Activated CD4-positive, alpha-beta T cell treated with anti-CD3 and anti-CD28 coated beads, Interleukin-2, amount 10 ng/mL, durations not matched to agents 24 days and 14 days (primary cell): ENCODE results near the gene DNM3. TPM values are rescaled to one million over a fixed set of nuclear protein-coding genes. Genes with fewer than 3 reads are reported as not detected.

Experiments
- DNase-seq: peaks from one replicate; pipeline ENCODE4 v3.0.0; 2022
- H3K27ac Mint-ChIP-seq: one replicate; pipeline ENCODE4 v1.8.0; 2022; ENCODE audit warnings: mild to moderate bottlenecking, mixed read lengths
- H3K27me3 Mint-ChIP-seq: one replicate; pipeline ENCODE4 v1.8.0; 2022; ENCODE audit warnings: mixed read lengths
- H3K36me3 Mint-ChIP-seq: one replicate; pipeline ENCODE4 v1.8.0; 2022; ENCODE audit warnings: low read depth, mild to moderate bottlenecking, mixed read lengths
- H3K4me1 Mint-ChIP-seq: one replicate; pipeline ENCODE4 v1.8.0; 2021; ENCODE audit warnings: mixed read lengths
- H3K4me3 Mint-ChIP-seq: one replicate; pipeline ENCODE4 v1.8.0; 2022; ENCODE audit warnings: mild to moderate bottlenecking, moderate library complexity, mixed read lengths
- H3K9me3 Mint-ChIP-seq: one replicate; pipeline ENCODE4 v1.8.0; 2021; ENCODE audit warnings: mixed read lengths
- intact Hi-C: fragments of 100-400 bp; cut with micrococcal nuclease; formaldehyde crosslinking; loops from one replicate; pipeline ENCODE4 v1.15.1; 2023
- total RNA-seq: library from RNA; stranded (reverse); gene quantifications from 2 replicates; pipeline ENCODE4 v1.2.3, GENCODE V29; 2022

Gene DNM3
- total RNA-seq, 1 donor from 2014 or later = 0.42 TPM

- no peaks in the 10 kb centered on the region for H3K36me3 Mint-ChIP-seq
These were observed 279.1 kb downstream of the DNM3 start for GRCh38 chr1:172120381-172120780.

GRCh38 chr1:172121081-172121717 is 279.9 kb downstream of the DNM3 start:
- intact Hi-C loops = no loop called here
- peaks cover 21% of the 10 kb centered on the region for H3K4me1 Mint-ChIP-seq
- no peaks in the 10 kb centered on the region for H3K36me3 Mint-ChIP-seq
- no peak overlapping the region for H3K27ac Mint-ChIP-seq
- no peaks in the 10 kb centered on the region for H3K9me3 Mint-ChIP-seq
- peak; percentile 38 for DNase-seq
- H3K27me3 Mint-ChIP-seq = no peaks in the 10 kb centered on the region
- no peak overlapping the region for H3K4me3 Mint-ChIP-seq

More at GRCh38 chr1:172120381-172120780, 279.1 kb downstream of the DNM3 start:
- Mint-ChIP-seq H3K4me3 (no peak overlapping the region), H3K4me1 (peaks cover 21% of the 10 kb centered on the region), H3K27me3 (no peaks in the 10 kb centered on the region), H3K27ac (no peak overlapping the region), H3K9me3 (no peaks in the 10 kb centered on the region)
- peak; percentile 51 for DNase-seq
- intact Hi-C loops = no loop called here

- no peak overlapping the region for H3K4me3 Mint-ChIP-seq
- intact Hi-C loops = no loop called here
- peaks cover 7% of the 10 kb centered on the region for H3K9me3 Mint-ChIP-seq
- DNase-seq = no peak
- no peaks in the 10 kb centered on the region for H3K27me3 Mint-ChIP-seq
- H3K27ac Mint-ChIP-seq = no peak overlapping the region
- no peaks in the 10 kb centered on the region for H3K36me3 Mint-ChIP-seq
- peaks cover 17% of the 10 kb centered on the region for H3K4me1 Mint-ChIP-seq
These were observed 281.1 kb downstream of the DNM3 start for GRCh38 chr1:172122381-172122780.

GRCh38 chr1:172125250-172125649 is 284.0 kb downstream of the DNM3 start:
- Mint-ChIP-seq H3K36me3 (peaks cover 2% of the 10 kb centered on the region), H3K4me1 (no peaks in the 10 kb centered on the region), H3K4me3 (no peak overlapping the region), H3K27ac (no peak overlapping the region), H3K27me3 (no peaks in the 10 kb centered on the region), H3K9me3 (peaks cover 18% of the 10 kb centered on the region)
- no peak for DNase-seq
- intact Hi-C loops = no loop called here

- H3K4me3 Mint-ChIP-seq = no peak overlapping the region
- H3K27me3 Mint-ChIP-seq = no peaks in the 10 kb centered on the region
- H3K9me3 Mint-ChIP-seq = peaks cover 18% of the 10 kb centered on the region
- H3K4me1 Mint-ChIP-seq = no peaks in the 10 kb centered on the region
- no peak for DNase-seq
- H3K27ac Mint-ChIP-seq = no peak overlapping the region
- peaks cover 2% of the 10 kb centered on the region for H3K36me3 Mint-ChIP-seq
- intact Hi-C loops = no loop called here
These were observed 284.6 kb downstream of the DNM3 start for GRCh38 chr1:172125812-172126430.

GRCh38 chr1:172132836-172133235 is 291.5 kb downstream of the DNM3 start:
- DNase-seq = peak; percentile 30
- Mint-ChIP-seq H3K36me3 (peaks cover 2% of the 10 kb centered on the region), H3K27ac (no peak overlapping the region), H3K4me3 (no peak overlapping the region), H3K27me3 (no peaks in the 10 kb centered on the region), H3K4me1 (peaks cover 16% of the 10 kb centered on the region), H3K9me3 (peaks cover 16% of the 10 kb centered on the region)
- intact Hi-C loops = no loop called here

GRCh38 chr1:172134087-172134731 is 292.9 kb downstream of the DNM3 start:
- peaks cover 15% of the 10 kb centered on the region for H3K9me3 Mint-ChIP-seq
- peak overlapping the region; percentile 65 for H3K27ac Mint-ChIP-seq
- DNase-seq = peak; percentile 55
- no peaks in the 10 kb centered on the region for H3K27me3 Mint-ChIP-seq
- no peak overlapping the region for H3K4me3 Mint-ChIP-seq
- peaks cover 2% of the 10 kb centered on the region for H3K36me3 Mint-ChIP-seq
- intact Hi-C loops = loop anchor here (1.0 kb wide), 1 partner anchor 47 kb away; no protein-coding TSS in a partner anchor
- peaks cover 16% of the 10 kb centered on the region for H3K4me1 Mint-ChIP-seq

GRCh38 chr1:172135076-172135672 is 293.9 kb downstream of the DNM3 start:
- Mint-ChIP-seq H3K27ac (no peak overlapping the region), H3K4me3 (no peak overlapping the region), H3K27me3 (no peaks in the 10 kb centered on the region), H3K4me1 (peaks cover 16% of the 10 kb centered on the region), H3K9me3 (peaks cover 8% of the 10 kb centered on the region), H3K36me3 (no peaks in the 10 kb centered on the region)
- intact Hi-C loops = loop anchor here (5.0 kb wide), 1 partner anchor 262 kb away; no protein-coding TSS in a partner anchor
- DNase-seq = peak; percentile 63

GRCh38 chr1:172135978-172136610 is 294.8 kb downstream of the DNM3 start:
- no peaks in the 10 kb centered on the region for H3K27me3 Mint-ChIP-seq
- intact Hi-C loops = loop anchor here (5.0 kb wide), 1 partner anchor 261 kb away; no protein-coding TSS in a partner anchor

GRCh38 chr1:172136925-172137324 is 295.6 kb downstream of the DNM3 start:
- intact Hi-C loops = loop anchor here (5.0 kb wide), 1 partner anchor 260 kb away; no protein-coding TSS in a partner anchor
- no peaks in the 10 kb centered on the region for H3K27me3 Mint-ChIP-seq

More at GRCh38 chr1:172135978-172136610, 294.8 kb downstream of the DNM3 start:
- DNase-seq = no peak
- Mint-ChIP-seq H3K4me1 (peaks cover 16% of the 10 kb centered on the region), H3K36me3 (no peaks in the 10 kb centered on the region), H3K27ac (no peak overlapping the region), H3K4me3 (no peak overlapping the region), H3K9me3 (peaks cover 8% of the 10 kb centered on the region)

GRCh38 chr1:172137703-172138454 is 296.6 kb downstream of the DNM3 start:
- DNase-seq = no peak
- intact Hi-C loops = loop anchor here (5.0 kb wide), 1 partner anchor 259 kb away; no protein-coding TSS in a partner anchor
- no peak overlapping the region for H3K4me3 Mint-ChIP-seq
- no peaks in the 10 kb centered on the region for H3K27me3 Mint-ChIP-seq
- H3K4me1 Mint-ChIP-seq = peaks cover 16% of the 10 kb centered on the region
- H3K36me3 Mint-ChIP-seq = no peaks in the 10 kb centered on the region
- H3K27ac Mint-ChIP-seq = no peak overlapping the region
- H3K9me3 Mint-ChIP-seq = peaks cover 8% of the 10 kb centered on the region

More at GRCh38 chr1:172136925-172137324, 295.6 kb downstream of the DNM3 start:
- Mint-ChIP-seq H3K27ac (no peak overlapping the region), H3K4me3 (no peak overlapping the region), H3K9me3 (peaks cover 8% of the 10 kb centered on the region), H3K4me1 (peaks cover 16% of the 10 kb centered on the region), H3K36me3 (no peaks in the 10 kb centered on the region)
- peak; percentile 45 for DNase-seq

- no peaks in the 10 kb centered on the region for H3K27me3 Mint-ChIP-seq
- peak; percentile 49 for DNase-seq
- no peaks in the 10 kb centered on the region for H3K36me3 Mint-ChIP-seq
- peaks cover 13% of the 10 kb centered on the region for H3K4me1 Mint-ChIP-seq
- no peak overlapping the region for H3K27ac Mint-ChIP-seq
- intact Hi-C loops = loop anchor here (5.0 kb wide), 1 partner anchor 259 kb away; no protein-coding TSS in a partner anchor
- H3K4me3 Mint-ChIP-seq = no peak overlapping the region
- H3K9me3 Mint-ChIP-seq = peaks cover 5% of the 10 kb centered on the region
These were observed 297.3 kb downstream of the DNM3 start for GRCh38 chr1:172138634-172139033.

- DNase-seq = no peak
- Mint-ChIP-seq H3K4me1 (peaks cover 8% of the 10 kb centered on the region), H3K27ac (no peak overlapping the region), H3K4me3 (no peak overlapping the region), H3K9me3 (no peaks in the 10 kb centered on the region), H3K27me3 (no peaks in the 10 kb centered on the region), H3K36me3 (no peaks in the 10 kb centered on the region)
- intact Hi-C loops = loop anchor here (5.0 kb wide), 1 partner anchor 258 kb away; no protein-coding TSS in a partner anchor
These were observed 297.9 kb downstream of the DNM3 start for GRCh38 chr1:172139196-172139595.
